Trophoblast cell (in vitro differentiated cells and primary cell): ENCODE results near the gene LVRN.
A peak's percentile ranks its signal among the peaks of the same experiment; 100 is the strongest.

Experiments used
- DNase-seq, 2 donors: peaks; one replicate each; pipeline ENCODE4 v3.0.0-alpha.2; 2016
- H2AFZ ChIP-seq: 2 replicates; pipeline ENCODE4 v1.6.1; 2013; ENCODE audit warnings: low read length, moderate library complexity, mild to moderate bottlenecking; ENCODE audit not compliant: insufficient read depth, poor library complexity
- H2AK5ac ChIP-seq: 2 replicates; pipeline ENCODE4 v1.6.1; 2013; ENCODE audit warnings: mild to moderate bottlenecking, low read length
- H2BK120ac ChIP-seq: 2 replicates; pipeline ENCODE4 v1.6.1; 2013; ENCODE audit warnings: low read length, mild to moderate bottlenecking, moderate library complexity; ENCODE audit not compliant: insufficient read depth, poor library complexity
- H2BK12ac ChIP-seq: 2 replicates; pipeline ENCODE4 v1.6.1; 2013; ENCODE audit warnings: mild to moderate bottlenecking, low read length, moderate library complexity
- H2BK5ac ChIP-seq: 2 replicates; pipeline ENCODE4 v1.6.1; 2013; ENCODE audit warnings: low read length, low read depth, moderate library complexity, mild to moderate bottlenecking; ENCODE audit not compliant: poor library complexity
- H3K14ac ChIP-seq: 2 replicates; pipeline ENCODE4 v1.6.1; 2013; ENCODE audit warnings: mild to moderate bottlenecking, low read length
- H3K18ac ChIP-seq: 2 replicates; pipeline ENCODE4 v1.6.1; 2013; ENCODE audit warnings: mild to moderate bottlenecking, low read length
- H3K23ac ChIP-seq: 2 replicates; pipeline ENCODE4 v1.6.1; 2013; ENCODE audit warnings: low read length
- H3K27ac ChIP-seq: 2 replicates; pipeline ENCODE4 v1.5.1; 2013; ENCODE audit warnings: low read depth, mild to moderate bottlenecking, inconsistent platforms, low read length, moderate library complexity
- H3K27me3 ChIP-seq: 2 replicates; pipeline ENCODE4 v1.6.1; 2013; ENCODE audit warnings: inconsistent platforms, mild to moderate bottlenecking, low read length, moderate library complexity; ENCODE audit not compliant: insufficient read depth
- H3K36me3 ChIP-seq, 2 experiments: 1 replicate in 1 of 2; 2 replicates in 1 of 2; pipeline ENCODE4 v1.6.1; 2013; ENCODE audit warnings: low read length in 2 of 2, mild to moderate bottlenecking in 2 of 2, moderate library complexity in 1 of 2; ENCODE audit not compliant: insufficient read depth in 2 of 2, control insufficient read depth in 1 of 2
- H3K4ac ChIP-seq: 2 replicates; pipeline ENCODE4 v1.6.1; 2013; ENCODE audit warnings: low read depth, mild to moderate bottlenecking, low read length, moderate library complexity
- H3K4me1 ChIP-seq, 2 experiments: 1 replicate in 1 of 2; 2 replicates in 1 of 2; pipeline ENCODE4 v1.6.1; 2013; ENCODE audit warnings: low read length in 2 of 2, mild to moderate bottlenecking in 2 of 2, moderate library complexity in 1 of 2; ENCODE audit not compliant: insufficient read depth in 2 of 2, control insufficient read depth in 1 of 2
- H3K4me2 ChIP-seq: 2 replicates; pipeline ENCODE4 v1.6.1; 2013; ENCODE audit warnings: inconsistent platforms, mild to moderate bottlenecking, low read length, moderate library complexity
- H3K4me3 ChIP-seq: 2 replicates; pipeline ENCODE4 v1.5.1; 2013; ENCODE audit warnings: mild to moderate bottlenecking, low read depth, low read length, inconsistent platforms
- H3K79me1 ChIP-seq: one replicate; pipeline ENCODE4 v1.6.1; 2013; ENCODE audit warnings: low read length
- H3K79me2 ChIP-seq: 2 replicates; pipeline ENCODE4 v1.6.1; 2013; ENCODE audit warnings: low read length, mild to moderate bottlenecking; ENCODE audit not compliant: control insufficient read depth, insufficient read depth, poor library complexity
- H3K9ac ChIP-seq: 2 replicates; pipeline ENCODE4 v1.6.1; 2013; ENCODE audit warnings: mild to moderate bottlenecking, low read length
- H3K9me3 ChIP-seq: 2 replicates; pipeline ENCODE4 v1.6.1; 2013; ENCODE audit warnings: low read depth, mild to moderate bottlenecking, control low read depth, inconsistent platforms, low read length; ENCODE audit not compliant: insufficient read depth
- H4K12ac ChIP-seq: 2 replicates; pipeline ENCODE4 v1.6.1; 2013; ENCODE audit warnings: low read depth, mild to moderate bottlenecking, low read length, moderate library complexity
- H4K8ac ChIP-seq: 2 replicates; pipeline ENCODE4 v1.6.1; 2013; ENCODE audit warnings: low read depth, mild to moderate bottlenecking, low read length, moderate library complexity
- H4K91ac ChIP-seq: one replicate; pipeline ENCODE4 v1.6.1; 2013; ENCODE audit warnings: low read depth, mild to moderate bottlenecking, low read length, moderate library complexity
- whole genome bisulfite sequencing: extraction: QIAGEN DNeasy Blood & Tissue Kit; methylation state at CpG from one replicate; pipeline ENCODE4 v1.1.7; 2013; ENCODE audit warnings: missing lambda C conversion rate; ENCODE audit not compliant: insufficient read length, insufficient coverage; ENCODE audit errors: extremely low coverage; 5-methylcytosine and 5-hydroxymethylcytosine counted together

Gene LVRN

GRCh38 chr5:115948091-115948534 is 14.2 kb upstream of the LVRN start:
- Histone ChIP-seq H3K4me2 (no peak overlapping the region), H4K8ac (no peak overlapping the region), H3K9me3 (peaks cover 1% of the 10 kb centered on the region), H3K4ac (no peak overlapping the region), H4K12ac (no peak overlapping the region), H2BK120ac (no peak overlapping the region), H2AFZ (no peak overlapping the region), H3K23ac (no peak overlapping the region), H2BK5ac (no peak overlapping the region), H3K27ac (no peak overlapping the region), H3K18ac (no peak overlapping the region), H3K14ac (no peak overlapping the region), H3K79me2 (no peaks in the 10 kb centered on the region), H2BK12ac (no peak overlapping the region), H2AK5ac (no peak overlapping the region), H3K36me3 (no peaks in the 10 kb centered on the region), H3K79me1 (no peaks in the 10 kb centered on the region), H3K4me1 (no peaks in the 10 kb centered on the region), H3K27me3 (no peaks in the 10 kb centered on the region), H3K4me3 (no peak overlapping the region), H3K9ac (no peak overlapping the region), H4K91ac (no peak overlapping the region)
- no CpG with 5 or more reads among the region's 3 CpGs for WGBS
- DNase-seq, result peak in 1 of 2 donors; percentile 67

GRCh38 chr5:115949096-115949495 is 13.2 kb upstream of the LVRN start:
- peak in 1 of 2 donors; percentile 88 for DNase-seq
- no peak overlapping the region for H2AK5ac ChIP-seq
- H3K27ac ChIP-seq, result no peak overlapping the region
- no peak overlapping the region for H4K91ac ChIP-seq
- no peaks in the 10 kb centered on the region for H3K4me1 ChIP-seq
- no peaks in the 10 kb centered on the region for H3K79me1 ChIP-seq
- H3K4ac ChIP-seq, result no peak overlapping the region
- no CpG with 5 or more reads among the region's 1 CpG for WGBS
- no peak overlapping the region for H3K14ac ChIP-seq
- H3K27me3 ChIP-seq, result no peaks in the 10 kb centered on the region
- H4K12ac ChIP-seq, result no peak overlapping the region
- H2BK5ac ChIP-seq, result no peak overlapping the region
- no peak overlapping the region for H2BK12ac ChIP-seq
- H4K8ac ChIP-seq, result no peak overlapping the region
- no peaks in the 10 kb centered on the region for H3K36me3 ChIP-seq
- H2BK120ac ChIP-seq, result no peak overlapping the region
- no peak overlapping the region for H3K4me2 ChIP-seq
- no peak overlapping the region for H3K18ac ChIP-seq
- H3K23ac ChIP-seq, result no peak overlapping the region
- no peak overlapping the region for H3K4me3 ChIP-seq
- no peak overlapping the region for H2AFZ ChIP-seq
- no peaks in the 10 kb centered on the region for H3K79me2 ChIP-seq
- peaks cover 1% of the 10 kb centered on the region for H3K9me3 ChIP-seq
- no peak overlapping the region for H3K9ac ChIP-seq

GRCh38 chr5:115952588-115952987 is 9.7 kb upstream of the LVRN start:
- H3K27ac ChIP-seq, result no peak overlapping the region
- H4K91ac ChIP-seq, result no peak overlapping the region
- no peak overlapping the region for H4K12ac ChIP-seq
- DNase-seq, result no peak
- H4K8ac ChIP-seq, result no peak overlapping the region
- H3K36me3 ChIP-seq, result no peaks in the 10 kb centered on the region
- no peaks in the 10 kb centered on the region for H3K4me1 ChIP-seq
- no peak overlapping the region for H3K18ac ChIP-seq
- H3K23ac ChIP-seq, result no peak overlapping the region
- no peaks in the 10 kb centered on the region for H3K27me3 ChIP-seq
- no peak overlapping the region for H2BK120ac ChIP-seq
- no peak overlapping the region for H2BK12ac ChIP-seq
- no CpG with 5 or more reads among the region's 4 CpGs for WGBS
- no peaks in the 10 kb centered on the region for H3K79me2 ChIP-seq
- no peak overlapping the region for H2AK5ac ChIP-seq
- no peak overlapping the region for H3K4me2 ChIP-seq
- H3K4me3 ChIP-seq, result no peak overlapping the region
- no peaks in the 10 kb centered on the region for H3K79me1 ChIP-seq
- peaks cover 1% of the 10 kb centered on the region for H3K9me3 ChIP-seq
- H3K9ac ChIP-seq, result no peak overlapping the region
- no peak overlapping the region for H2BK5ac ChIP-seq
- H3K14ac ChIP-seq, result no peak overlapping the region
- no peak overlapping the region for H2AFZ ChIP-seq
- H3K4ac ChIP-seq, result no peak overlapping the region

- Histone ChIP-seq H3K4ac (no peak overlapping the region), H2BK5ac (no peak overlapping the region), H3K4me2 (no peak overlapping the region), H2BK12ac (no peak overlapping the region), H3K27me3 (no peaks in the 10 kb centered on the region), H3K23ac (no peak overlapping the region), H3K27ac (no peak overlapping the region), H3K4me1 (no peaks in the 10 kb centered on the region), H3K79me1 (no peaks in the 10 kb centered on the region), H3K18ac (no peak overlapping the region), H3K36me3 (no peaks in the 10 kb centered on the region), H4K91ac (no peak overlapping the region), H3K9me3 (peaks cover 1% of the 10 kb centered on the region), H4K8ac (no peak overlapping the region), H3K79me2 (no peaks in the 10 kb centered on the region), H4K12ac (no peak overlapping the region), H2AFZ (no peak overlapping the region), H2BK120ac (no peak overlapping the region), H3K14ac (no peak overlapping the region), H2AK5ac (no peak overlapping the region), H3K9ac (no peak overlapping the region), H3K4me3 (no peak overlapping the region)
- no peak for DNase-seq
Measured at GRCh38 chr5:115954144-115954543, 8.1 kb upstream of the LVRN start.
